Body of pancreas (tissue), 4 donors: ENCODE data around the gene CFAP52.
"Not testable (repeated sequence)": the region's sequence is repeated elsewhere in the genome, so short reads cannot be mapped to it uniquely, and the experiment has no call there.

Source experiments
- CTCF ChIP-seq, 7 experiments: fragments of 450-650 bp in 4 of 7; fragments of 200-600 bp in 3 of 7; sonication (generic) in 3 of 7; IDR thresholded peaks; one replicate each; pipeline ENCODE4 v1.5.1; 2016 to 2019; ENCODE audit warnings: antibody characterized with exemption in 7 of 7
- POLR2A ChIP-seq, 3 donors: fragments of 450-650 bp; IDR thresholded peaks; one replicate each; pipeline ENCODE4 v1.6.1; 2016; ENCODE audit warnings: antibody characterized with exemption in 3 of 3, mild to moderate bottlenecking in 2 of 3

DNA sequence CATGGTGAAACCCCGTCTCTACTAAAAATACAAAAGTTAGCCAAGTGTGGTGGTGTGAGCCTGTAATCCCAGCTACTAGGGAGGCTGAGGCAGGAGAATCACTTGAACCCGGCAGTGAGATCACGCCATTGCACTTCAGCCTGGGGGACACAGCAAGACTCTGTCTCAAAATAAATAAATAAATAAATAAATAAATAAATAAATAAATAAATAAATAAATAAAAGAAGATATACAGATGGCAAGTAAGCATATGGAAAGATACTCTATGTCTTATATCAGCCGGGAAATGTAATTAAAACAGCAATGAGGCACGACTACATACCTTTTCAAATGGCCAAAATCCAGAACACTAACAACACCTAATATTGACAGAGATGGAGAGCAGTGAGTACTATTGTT is 28.1 kb downstream of the CFAP52 start:
- not testable (repeated sequence) for TF ChIP-seq CTCF, POLR2A (IDR thresholded peaks at IDR 0.05)
